GM21786 (cell line): ENCODE results near the gene CACNG4.

Source experiments
- ATAC-seq: cut with Tn5 transposase; IDR thresholded peaks from one replicate; pipeline ENCODE4 v1.9.1; 2021; ENCODE audit not compliant: unreplicated experiment

CACNG4 gene

DNA sequence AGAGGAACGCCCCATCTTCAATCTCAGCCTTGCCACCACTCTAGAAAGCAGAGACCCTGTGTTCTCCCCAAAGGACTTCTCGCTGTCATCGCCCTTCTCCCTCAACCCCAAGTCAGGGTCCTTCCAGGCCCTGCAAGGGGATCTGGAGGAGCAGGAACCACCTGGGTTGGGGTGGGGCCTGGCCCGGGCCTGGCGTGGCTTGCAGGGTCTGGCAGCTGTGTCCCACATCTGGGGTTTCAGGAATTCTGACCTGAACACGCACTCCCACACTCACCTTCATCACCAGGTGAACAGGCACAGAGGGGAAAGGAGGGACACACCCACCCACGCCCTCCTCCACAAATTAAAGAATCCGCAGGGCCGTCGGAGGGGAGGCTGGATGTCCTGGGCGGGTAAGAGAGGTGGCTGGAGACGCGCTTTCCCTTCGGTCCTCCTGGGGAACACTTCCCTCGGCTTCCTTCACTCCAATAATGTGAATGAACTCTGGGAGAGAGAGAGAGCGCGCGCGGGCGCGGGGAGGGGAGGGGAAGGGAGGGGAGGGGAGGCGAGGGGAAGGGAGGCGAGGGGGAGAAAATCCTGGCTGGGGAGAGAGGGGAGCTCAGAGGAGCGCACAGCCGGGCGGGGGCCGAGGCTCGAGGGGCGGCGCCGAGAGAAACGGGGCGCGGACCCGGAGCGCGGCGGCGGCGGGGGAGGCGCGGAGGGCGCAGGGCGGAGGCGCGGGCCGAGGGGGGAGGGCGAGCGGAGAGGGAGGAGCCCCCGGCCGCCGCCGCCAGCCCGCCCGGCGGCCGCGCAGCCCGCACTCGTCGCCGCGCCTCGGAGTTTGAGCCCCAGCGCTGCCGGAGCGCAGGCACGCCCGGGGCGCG lies at the start of gene CACNG4:
TSS of gene CACNG4 (plus strand) at position 799 of the 863 bp plus-strand sequence. CDS start 205 bp downstream, outside the sequence.
- no peak for ATAC-seq

DNA sequence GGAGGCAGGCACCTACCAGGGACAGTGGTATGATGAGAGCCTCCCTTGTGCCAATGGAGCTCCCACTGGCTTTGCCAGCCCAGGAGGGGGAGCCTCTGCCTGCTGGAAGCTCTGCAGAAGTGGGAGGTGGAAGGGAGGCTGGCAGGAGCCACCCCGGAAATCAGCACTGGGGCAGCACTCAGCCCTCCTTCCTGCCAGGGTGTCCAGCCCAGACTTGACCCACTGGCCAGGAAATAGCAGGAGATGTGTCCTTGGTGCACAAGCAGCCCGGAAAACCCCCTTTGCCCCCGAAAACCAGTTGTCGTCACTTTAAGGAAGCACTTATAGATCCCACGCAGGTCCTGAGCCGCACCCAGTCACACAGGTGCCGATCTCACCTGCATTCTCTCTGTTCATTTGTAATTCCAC lies 49.3 kb upstream of the CACNG4 start:
- no peak for ATAC-seq

DNA sequence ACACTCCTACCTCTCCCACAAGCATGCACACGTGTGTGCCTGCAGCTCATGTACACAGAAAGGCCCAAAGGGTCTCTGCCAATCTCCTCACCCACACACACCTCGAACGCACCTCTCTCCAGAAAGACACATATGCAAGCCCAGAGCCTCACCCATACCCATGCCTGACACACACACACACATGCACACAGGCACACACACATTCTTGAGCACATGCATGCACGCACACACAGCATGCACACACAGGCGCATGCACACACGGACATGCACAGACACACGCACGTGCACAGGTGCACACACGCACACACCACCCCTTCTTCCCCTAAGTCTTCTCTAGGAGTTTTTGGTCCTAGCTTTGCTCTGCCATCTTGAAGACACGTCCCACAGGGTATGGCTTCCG lies 48.7 kb upstream of the CACNG4 start:
- ATAC-seq, result no peak

DNA sequence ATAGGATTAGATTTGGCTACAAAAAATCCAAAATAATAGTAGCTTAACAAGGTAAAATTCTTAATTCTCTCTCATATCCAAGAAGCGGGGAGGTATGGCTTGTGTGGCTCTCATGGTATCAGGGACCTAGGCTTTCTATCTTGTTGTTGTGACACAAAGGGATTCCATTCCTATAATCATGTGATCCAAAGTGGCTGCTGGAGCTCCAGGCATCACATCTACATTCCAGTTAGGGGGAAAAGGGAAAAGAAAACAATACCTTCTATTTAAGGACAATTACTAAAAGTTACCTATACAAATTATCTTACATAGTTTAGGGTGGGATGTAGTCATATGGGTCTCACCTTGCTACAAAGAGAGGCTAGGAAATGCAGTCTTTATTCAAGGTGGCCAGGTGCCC lies 47.6 kb upstream of the CACNG4 start:
- ATAC-seq, result no peak

DNA sequence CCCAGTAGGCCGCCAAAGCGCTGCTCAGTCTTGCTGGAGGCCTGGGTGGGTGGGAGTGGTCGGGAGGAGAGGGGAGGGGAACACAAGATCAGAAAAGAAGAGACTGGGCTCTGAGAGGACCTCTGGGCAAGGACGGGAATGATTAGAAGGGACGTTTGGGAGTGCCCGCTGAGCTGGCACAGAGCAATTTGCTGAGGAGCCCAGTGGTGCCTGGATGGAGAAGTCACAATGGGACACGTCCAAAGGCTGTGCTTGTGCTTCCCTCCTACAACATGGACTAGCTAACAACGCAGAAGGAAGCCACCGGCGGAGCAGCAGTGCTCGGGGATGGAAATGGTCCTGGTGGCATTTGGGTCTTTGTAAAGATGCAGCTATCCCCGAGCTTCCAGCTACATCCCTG lies 45.6 kb upstream of the CACNG4 start:
- ATAC-seq, result no peak

DNA sequence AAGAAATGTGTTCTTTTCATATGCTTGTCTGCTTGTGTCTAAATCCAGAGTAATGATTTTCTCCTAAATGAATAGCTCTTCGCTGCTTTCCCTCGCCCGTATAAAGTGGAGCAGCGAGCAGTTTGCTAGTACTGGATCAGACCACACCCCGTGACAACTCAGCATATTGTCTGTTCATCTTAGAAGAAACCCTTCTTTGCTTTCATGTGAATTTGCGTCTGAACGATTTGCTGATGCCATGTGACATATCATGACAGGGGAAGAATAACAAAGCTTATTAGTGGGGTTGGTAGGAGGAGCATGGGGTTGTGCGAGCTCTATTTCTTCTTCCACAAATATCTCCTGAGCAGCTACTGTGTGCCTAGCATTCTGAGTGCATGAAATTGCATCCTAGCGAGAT lies 44.1 kb upstream of the CACNG4 start:
- no peak for ATAC-seq

DNA sequence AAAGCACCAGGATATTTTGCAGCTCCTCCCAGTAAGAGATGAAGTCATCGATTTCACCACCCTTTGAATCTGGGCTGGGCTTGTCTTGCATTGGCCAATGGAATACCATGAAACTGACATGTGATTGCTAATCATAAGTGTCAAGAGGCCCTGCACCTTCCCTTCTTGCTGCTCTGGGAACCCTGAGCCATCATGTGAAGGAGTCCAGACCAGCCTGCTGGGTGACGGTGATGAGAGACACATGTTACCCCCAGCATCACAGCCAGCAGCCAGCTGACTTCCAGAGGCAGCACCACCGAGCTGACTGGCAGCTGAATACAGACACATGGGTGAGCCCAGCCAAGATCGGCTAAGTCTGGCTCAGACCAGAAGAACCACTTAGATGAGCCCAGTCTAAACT lies 43.6 kb upstream of the CACNG4 start:
- no peak for ATAC-seq

DNA sequence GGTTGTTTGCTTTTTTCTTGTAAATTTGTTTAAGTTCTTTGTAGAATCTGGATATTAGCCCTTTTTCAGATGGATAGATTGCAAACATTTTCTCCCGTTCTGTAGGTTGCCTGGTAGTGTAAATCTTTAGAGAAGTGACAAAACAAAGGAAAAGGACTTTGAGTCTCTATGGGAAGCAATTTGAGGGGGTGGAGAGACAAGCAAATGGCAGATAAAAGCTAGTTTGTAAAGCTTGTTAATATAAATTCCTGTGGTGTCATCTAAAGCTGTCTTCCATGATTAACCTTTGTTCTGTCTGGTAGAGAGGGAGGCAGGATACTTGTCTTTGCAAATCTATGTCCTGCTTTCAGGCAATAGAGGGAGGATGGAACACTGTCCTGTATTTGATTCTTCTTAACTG lies 40.6 kb upstream of the CACNG4 start:
- no peak for ATAC-seq

DNA sequence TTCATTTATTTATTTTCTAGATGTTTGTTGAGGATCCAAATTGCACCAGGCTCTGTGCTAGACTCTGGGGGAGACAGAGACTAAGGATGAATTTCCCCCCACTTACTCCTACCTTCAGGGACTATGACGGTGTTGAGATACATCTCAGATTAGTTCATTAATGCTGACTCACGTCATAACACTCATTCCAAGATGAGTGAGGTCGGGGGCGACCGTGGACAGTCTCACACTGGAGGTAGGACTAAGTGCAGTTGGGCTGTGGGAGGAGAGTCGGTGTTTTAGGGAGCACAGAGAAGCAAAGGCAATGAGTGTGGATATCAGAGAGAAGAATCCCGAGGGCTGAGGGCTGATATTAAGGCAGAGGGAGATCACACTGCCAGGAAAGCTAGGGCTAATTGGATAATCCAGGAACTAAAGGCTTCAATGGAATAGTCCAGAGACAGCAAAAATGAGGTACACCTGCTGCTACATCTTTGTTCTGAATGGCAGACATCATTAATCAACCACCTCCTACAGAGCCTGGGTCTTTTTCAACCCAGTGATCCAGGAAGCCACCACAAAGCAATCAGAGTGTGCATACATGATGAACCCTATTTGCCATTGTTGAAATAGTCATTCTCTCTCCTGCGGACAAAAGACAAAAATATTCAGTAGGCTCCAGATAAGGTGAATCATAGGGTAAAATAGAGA lies 38.6 kb upstream of the CACNG4 start:
- ATAC-seq, result no peak

DNA sequence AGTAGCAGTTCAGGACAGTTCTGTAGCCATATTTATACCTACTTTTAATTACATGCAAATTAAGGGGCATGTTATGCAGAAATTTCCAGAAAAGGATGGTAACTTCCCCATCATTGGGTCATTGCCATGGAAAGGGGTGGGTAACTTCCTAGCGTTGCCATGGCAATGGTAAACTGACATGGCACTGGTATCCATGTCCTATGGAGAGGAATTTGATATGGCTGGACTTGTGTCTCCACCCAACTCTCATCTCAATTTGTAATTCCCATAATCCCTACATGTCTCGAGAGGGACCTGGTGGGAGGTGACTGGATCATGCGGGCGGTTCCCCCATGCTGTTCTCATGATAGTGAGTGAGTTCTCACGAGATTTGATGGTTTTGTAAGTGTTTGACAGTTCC lies 35.6 kb upstream of the CACNG4 start:
- no peak for ATAC-seq

DNA sequence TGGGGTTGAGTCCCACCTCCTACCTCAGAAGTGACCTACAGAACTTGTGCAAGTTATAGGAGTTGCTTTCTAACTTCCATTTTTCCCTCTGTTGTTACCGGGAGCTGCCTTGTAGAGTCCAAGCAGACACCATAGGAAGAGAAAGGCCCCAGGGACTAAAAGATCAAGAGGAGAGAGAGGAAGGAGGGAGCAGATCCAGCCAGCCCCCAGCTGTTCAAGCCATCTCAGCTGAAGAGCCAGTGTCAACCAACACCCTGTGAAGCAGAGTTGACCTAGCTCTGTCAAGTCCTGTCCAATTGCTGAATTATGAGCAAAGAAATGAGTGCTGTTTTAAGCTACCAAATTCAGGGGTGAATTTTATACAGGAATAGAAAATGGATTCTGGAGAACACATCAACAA lies 34.9 kb upstream of the CACNG4 start:
- no peak for ATAC-seq

DNA sequence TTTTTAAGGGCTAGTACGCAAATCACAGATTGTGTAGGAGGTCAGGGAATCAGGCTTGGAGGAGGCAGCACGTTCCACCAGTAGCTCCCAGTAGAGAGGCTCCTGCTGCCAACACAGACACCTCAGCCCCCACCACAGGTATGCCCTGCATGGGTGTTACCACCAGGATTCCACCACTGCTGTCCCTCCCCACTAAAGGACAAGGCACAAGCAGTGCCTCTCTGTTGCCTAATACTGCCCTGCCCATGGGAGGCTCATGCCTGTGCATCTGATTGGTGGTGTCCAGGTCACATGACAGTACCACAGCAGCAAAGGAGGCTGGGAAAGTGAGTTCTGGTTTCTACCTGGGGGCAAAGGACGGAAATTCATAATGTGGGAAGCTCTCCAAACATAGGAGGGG lies 33.6 kb upstream of the CACNG4 start:
- no peak for ATAC-seq

DNA sequence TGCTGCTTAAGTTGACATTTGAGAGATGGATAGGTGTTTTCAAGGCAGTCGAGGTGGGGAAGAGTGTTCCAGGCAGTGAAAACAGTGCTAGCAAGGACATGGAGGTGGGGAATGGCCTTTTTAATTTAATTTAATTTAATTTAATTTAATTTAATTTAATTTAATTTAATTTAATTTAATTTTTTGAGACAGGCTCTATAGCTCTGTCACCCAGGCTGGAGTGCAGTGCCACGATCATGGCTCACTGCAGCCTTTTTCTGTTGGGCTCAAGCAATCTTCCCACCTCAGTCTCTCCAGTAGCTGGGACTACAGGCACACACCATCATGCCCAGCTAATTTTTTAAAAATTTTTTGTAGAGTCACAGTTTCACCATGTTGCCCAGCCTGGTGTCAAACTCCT lies 32.2 kb upstream of the CACNG4 start:
- ATAC-seq, result no peak

DNA sequence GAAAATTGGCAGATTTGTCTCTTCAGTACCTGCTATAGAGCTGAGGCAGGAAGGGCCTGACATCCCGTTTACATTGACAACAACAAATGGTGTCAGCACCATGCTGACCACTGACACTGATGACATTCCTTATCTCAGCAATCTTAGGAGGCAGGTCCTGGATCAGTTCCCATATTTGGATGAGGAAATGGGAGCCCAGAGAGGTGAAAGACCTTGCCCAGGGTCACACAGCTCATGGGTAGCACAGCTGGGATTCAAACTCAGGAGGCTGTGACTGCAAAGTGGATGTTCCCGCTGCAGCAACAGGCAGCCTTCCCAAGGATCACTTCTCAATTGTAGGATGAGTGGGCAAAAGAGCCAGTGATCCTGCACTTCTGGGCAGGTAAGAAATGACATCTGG lies 30.5 kb upstream of the CACNG4 start:
- no peak for ATAC-seq

DNA sequence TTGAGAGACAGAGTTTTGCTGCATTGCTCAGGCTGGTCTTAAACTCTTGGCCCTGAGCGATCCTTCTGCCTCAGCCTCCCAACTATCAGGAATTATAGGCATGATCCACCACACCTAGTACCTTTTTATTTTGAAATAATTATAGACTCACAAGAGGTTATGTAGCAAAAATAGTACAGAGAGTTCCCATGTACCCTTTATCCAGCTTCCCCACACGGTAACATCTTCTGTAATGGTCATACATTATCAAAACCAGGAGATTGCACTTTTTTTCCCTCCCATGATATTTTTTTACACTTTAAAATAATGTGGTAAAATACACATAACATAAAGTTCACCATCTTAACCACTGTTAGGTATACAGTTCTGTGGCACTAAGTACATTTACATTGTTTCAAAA lies 28.8 kb upstream of the CACNG4 start:
- no peak for ATAC-seq

DNA sequence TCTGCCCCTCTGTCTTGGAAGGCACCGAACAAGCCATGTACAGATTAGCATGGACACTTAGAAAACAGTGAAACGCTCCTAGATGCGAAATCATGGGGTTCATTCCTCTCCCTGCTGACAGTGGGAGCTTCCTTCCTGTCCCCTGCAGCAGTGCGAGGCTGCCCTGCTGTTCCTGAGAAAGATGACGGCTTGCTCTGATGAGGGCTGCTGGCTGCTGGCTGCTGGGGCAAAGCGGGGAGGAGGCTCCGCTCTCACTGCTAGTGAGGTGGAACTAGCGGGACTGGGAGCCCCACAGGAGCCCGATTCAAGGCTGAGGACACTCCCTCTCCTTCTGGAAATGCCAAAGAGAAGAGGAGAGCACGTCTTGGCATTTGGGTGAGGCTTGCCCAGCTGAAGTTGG lies 25.9 kb upstream of the CACNG4 start:
- ATAC-seq, result no peak

DNA sequence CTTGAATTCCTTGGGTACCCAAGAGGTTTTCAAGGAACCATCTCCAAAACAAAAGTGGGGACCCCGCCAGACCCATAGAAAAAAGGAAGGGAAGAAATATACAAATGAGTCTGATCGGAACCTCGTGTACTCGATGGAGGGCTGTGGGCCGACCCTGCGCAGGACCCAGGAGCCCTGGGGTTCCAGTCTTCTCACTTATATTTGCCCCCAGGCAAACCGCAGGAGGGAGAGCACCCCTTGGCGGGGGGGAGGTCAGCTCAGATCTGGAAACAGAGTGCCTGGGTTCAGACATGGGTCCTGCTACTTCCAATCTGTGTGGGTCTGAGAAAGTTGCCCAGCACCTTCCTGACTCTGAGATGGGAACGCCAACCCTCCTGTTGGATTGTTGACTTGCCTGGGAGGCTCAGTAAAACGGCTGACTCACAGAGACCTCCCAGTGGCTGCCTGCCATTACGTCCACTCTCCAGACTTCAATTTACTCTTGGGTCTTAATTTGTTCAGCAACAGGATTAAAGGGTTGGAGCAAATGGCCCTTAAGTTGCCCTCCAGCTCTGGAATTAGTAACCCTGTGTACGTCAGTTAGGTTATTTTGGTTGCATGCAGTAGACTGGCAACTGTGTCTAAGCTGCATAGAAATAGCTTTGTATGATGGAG lies 24.9 kb upstream of the CACNG4 start:
- no peak for ATAC-seq

DNA sequence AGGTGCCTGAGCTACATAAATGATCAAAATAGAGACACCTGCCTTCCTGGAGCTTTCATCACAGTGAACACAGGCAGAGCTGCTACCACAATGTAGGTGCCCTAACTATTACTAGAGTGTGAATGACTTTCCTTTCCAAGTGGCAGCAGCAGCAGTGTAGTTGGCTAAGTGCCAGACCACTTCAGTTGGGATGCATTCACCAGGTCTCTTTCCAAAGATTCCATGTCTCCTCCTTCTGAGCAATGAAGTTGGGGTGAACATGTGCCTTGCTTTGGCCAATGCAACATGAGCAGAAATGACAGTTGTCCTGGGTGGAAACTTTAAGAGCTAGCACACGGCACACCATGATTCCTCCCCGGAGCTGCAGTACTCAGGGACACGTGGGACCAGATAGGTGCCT lies 23.3 kb upstream of the CACNG4 start:
- no peak for ATAC-seq

DNA sequence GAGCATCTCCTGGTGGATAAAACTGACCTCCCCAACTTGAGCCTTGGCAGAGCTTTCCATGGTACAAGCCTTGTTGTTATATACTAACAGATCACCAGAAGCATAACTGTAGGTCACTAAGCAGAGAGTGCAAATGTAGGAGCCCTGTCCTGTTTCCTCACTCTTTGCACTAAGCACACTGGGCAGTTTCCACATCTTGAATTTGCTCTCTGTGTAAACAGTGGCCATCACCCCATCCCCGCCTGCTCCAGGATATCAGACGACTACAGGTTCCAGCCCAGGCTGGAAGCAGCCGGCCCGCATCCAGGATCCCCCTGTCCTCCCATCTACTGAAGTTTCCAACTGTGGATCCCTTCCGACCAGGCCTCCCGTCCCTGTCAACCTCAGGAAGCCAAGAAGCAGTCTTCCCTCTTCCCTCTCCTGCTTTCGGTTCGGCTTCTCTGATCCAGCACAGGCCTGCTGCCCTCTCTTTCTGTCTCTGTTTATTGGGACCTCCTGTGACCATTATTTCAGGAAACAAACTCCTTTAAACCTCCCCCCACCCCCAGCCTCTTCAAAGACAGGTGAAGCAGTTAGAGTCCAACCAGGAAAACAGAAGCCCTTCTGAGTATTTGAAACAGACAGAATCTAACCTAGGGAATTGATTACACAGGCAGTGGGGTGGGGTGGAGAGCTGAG lies 22.6 kb upstream of the CACNG4 start:
- ATAC-seq, result no peak

DNA sequence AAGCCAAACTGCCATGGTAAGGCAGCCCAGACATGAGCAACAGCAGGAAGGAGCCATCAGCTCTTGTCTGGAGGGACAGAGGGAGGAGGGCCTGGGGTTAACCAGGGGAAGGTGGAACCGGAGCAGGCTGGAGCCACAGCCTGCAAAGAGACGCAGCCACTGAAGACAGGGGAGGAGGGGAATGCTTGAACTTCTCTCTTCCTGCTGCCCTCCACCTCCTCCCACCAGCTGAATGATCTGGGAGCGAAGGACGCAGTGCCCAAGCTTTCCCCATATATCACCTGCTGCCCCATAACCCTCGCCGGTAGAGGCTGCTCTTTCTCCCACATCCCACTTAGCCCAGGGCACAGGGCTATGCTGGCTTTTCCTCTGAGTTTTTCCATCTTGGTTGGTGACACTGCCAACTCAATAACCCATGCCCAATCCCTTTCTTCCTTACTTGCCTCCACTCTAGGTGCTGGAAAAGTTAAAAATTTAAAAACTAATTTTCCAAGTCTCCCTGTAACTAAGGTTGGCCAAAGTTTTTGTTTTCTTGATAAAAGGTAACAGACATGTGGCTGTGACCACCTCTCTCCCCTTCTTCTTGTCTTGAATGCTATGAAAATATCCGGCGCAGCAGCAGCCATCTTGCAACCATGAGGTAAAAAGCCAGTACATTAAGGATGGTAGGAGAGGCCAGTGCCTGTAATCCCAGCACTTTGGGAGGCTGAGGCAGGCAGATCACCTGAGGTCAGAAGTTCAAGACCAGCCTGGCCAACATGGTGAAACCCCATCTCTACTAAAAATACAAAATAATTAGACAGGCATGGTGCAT lies 21.8 kb upstream of the CACNG4 start:
- no peak for ATAC-seq

DNA sequence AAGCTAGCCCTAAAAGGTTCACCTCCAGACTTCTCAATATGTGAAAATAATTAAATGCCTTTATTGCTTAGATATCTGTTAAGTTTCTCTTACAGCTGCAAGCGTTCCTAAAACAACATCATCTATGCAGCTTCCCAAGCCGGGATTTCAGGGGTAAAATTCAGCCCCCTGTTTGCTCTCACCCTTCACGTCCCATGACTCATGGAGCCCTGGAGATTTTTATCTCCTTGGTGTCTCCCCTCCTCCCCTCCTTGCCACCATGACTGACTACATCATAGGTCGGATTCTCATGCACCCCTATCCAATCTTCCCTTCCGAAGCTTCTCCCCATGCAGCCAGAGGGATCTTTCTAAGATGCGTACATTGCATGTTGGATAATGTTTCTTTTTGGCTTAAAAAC lies 21.0 kb upstream of the CACNG4 start:
- no peak for ATAC-seq
